Caco-2 (cell line): ENCODE measurements around the gene PFN4. TPM values are rescaled to one million over a fixed set of nuclear protein-coding genes. Genes with fewer than 3 reads are reported as not detected.

Experiments
- BruUV-seq: library from RNA; stranded (reverse); fragments of 400-500 nt; replicated peaks from 2 replicates; lab custom pipeline; 2021; lab: Mats Ljungman, UMichigan
- CTCF ChIA-PET: fragments of 300-600 bp; sonication (Branson Sonifier 250); formaldehyde crosslinking; loops from one replicate; lab custom pipeline; 2022; ENCODE audit warnings: antibody characterized with exemption; lab: Charles Lee
- POLR2A ChIA-PET: fragments of 300-600 bp; sonication (Branson Sonifier 250); formaldehyde crosslinking; loops from one replicate; lab custom pipeline; 2022; ENCODE audit warnings: antibody characterized with exemption; lab: Charles Lee
- DNase-seq, 2 experiments: peaks; one replicate each; pipeline versions ENCODE4 v3.0.0 to v3.0.0-alpha.2; 2020 to 2022
- H3K27me3 ChIP-seq: replicated peaks from 2 replicates; pipeline ENCODE4 v1.6.0; 2011; ENCODE audit warnings: low read length; ENCODE audit not compliant: control insufficient read depth, insufficient read depth
- H3K36me3 ChIP-seq: 2 replicates; pipeline ENCODE4 v1.5.1; 2011; ENCODE audit warnings: low read length; ENCODE audit not compliant: control insufficient read depth, insufficient read depth
- H3K4me1 ChIP-seq: fragments of 250-450 bp; sonication (Bioruptor Pico); 2 replicates; pipeline ENCODE4 v1.5.1; 2020; ENCODE audit warnings: mild to moderate bottlenecking
- H3K4me3 ChIP-seq: 2 replicates; pipeline ENCODE4 v1.5.1; 2011; ENCODE audit warnings: low read depth, mild to moderate bottlenecking, control low read depth, low read length
- H3K9me3 ChIP-seq: fragments of 250-450 bp; sonication (Bioruptor Pico); 2 replicates; pipeline ENCODE4 v1.5.1; 2020; ENCODE audit warnings: mild to moderate bottlenecking, moderate library complexity
- H3K27ac Mint-ChIP-seq: one replicate; pipeline ENCODE4 v1.8.0; 2022; ENCODE audit warnings: mixed read lengths; ENCODE audit not compliant: unreplicated experiment
- H3K27me3 Mint-ChIP-seq: one replicate; pipeline ENCODE4 v1.8.0; 2022; ENCODE audit warnings: mixed read lengths; ENCODE audit not compliant: insufficient read depth, unreplicated experiment
- H3K36me3 Mint-ChIP-seq: one replicate; pipeline ENCODE4 v1.8.0; 2022; ENCODE audit warnings: mild to moderate bottlenecking, mixed read lengths; ENCODE audit not compliant: insufficient read depth, unreplicated experiment
- H3K4me1 Mint-ChIP-seq: one replicate; pipeline ENCODE4 v1.8.0; 2022; ENCODE audit warnings: low read depth, mixed read lengths; ENCODE audit not compliant: unreplicated experiment
- H3K4me3 Mint-ChIP-seq: one replicate; pipeline ENCODE4 v1.8.0; 2022; ENCODE audit warnings: mild to moderate bottlenecking, moderate library complexity, mixed read lengths; ENCODE audit not compliant: unreplicated experiment
- H3K9me3 Mint-ChIP-seq: one replicate; pipeline ENCODE4 v1.8.0; 2022; ENCODE audit warnings: mixed read lengths; ENCODE audit not compliant: unreplicated experiment
- CTCF ChIP-seq, 2 experiments: fragments of 200-600 bp in 1 of 2; IDR thresholded peaks; 1 replicate in 1 of 2; 2 replicates in 1 of 2; pipeline versions ENCODE4 v1.5.1 to v1.8.0; 2011 to 2022; ENCODE audit warnings: antibody characterized with exemption in 1 of 2, control low read depth in 1 of 2, inconsistent platforms in 1 of 2, low read depth in 1 of 2, low read length in 1 of 2, mild to moderate bottlenecking in 1 of 2, moderate library complexity in 1 of 2; ENCODE audit not compliant: insufficient read depth in 1 of 2, severe bottlenecking in 1 of 2, unreplicated experiment in 1 of 2
- intact Hi-C: fragments of 100-400 bp; cut with micrococcal nuclease; formaldehyde crosslinking; loops from one replicate; pipeline ENCODE4 v1.10.0; 2022; ENCODE audit not compliant: unreplicated experiment
- total RNA-seq: library from RNA; stranded (reverse); gene quantifications from 2 replicates; pipeline ENCODE4 v1.2.3, GENCODE V29; 2022

Gene PFN4
- total RNA-seq, 1 experiment from 2014 or later: 1.4 TPM

GRCh38 chr2:24117902-24118301, 5.2 kb downstream of the PFN4 start:
- H3K27ac Mint-ChIP-seq: no peak overlapping the region
- intact Hi-C loops: no loop called here
- CTCF ChIA-PET: no interaction called here

DNA sequence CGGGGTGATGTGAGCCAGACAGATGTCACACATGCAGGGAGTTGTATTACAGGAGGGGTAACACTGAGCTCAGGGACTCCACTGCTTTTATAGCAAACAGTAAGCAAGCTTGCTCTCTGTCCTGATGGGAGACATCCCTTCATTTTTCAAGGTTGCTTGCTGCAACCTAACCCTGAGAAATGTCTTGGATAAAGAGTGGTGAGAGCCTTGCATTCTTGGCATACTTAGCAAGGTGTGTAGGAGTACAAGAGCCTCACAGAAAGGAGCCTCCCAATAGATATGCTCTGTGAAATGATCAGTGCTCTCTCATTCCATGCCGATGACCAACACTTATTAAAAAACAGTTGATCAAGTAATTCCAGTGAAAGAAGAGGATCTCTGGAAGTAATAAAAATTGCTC, 8.1 kb downstream of the PFN4 start:
- H3K36me3 ChIP-seq: no peaks in the 10 kb centered on the region
- peaks cover 24% of the 10 kb centered on the region for H3K4me1 Mint-ChIP-seq
- ChIA-PET POLR2A (interaction anchor here (0.6 kb wide), 1 partner anchor 31 kb away, joined by 3 read pairs; the partner anchor contains the start of gene TP53I3), CTCF (interaction anchor here (1.1 kb wide), 1 partner anchor 31 kb away, joined by 3 read pairs; the partner anchor contains the start of gene TP53I3)
- intact Hi-C loops: no loop called here
- peaks cover 18% of the 10 kb centered on the region for H3K4me1 ChIP-seq
- TF ChIP-seq CTCF (IDR thresholded peaks at IDR 0.05; ENCODE audit: insufficient read depth in 1 of 2, low read depth in 1 of 2, low read length in 1 of 2, severe bottlenecking in 1 of 2, unreplicated experiment in 1 of 2): no peak
- H3K27me3 ChIP-seq: no peaks in the 10 kb centered on the region
- no peaks in the 10 kb centered on the region for H3K27me3 Mint-ChIP-seq
- peak in 1 of 2 experiments; percentile 27 for DNase-seq
- no peak overlapping the region for H3K27ac Mint-ChIP-seq
- H3K36me3 Mint-ChIP-seq: no peaks in the 10 kb centered on the region
- no peak overlapping the region for H3K4me3 ChIP-seq
- no peaks in the 10 kb centered on the region for H3K9me3 ChIP-seq
- H3K4me3 Mint-ChIP-seq: no peak overlapping the region
- H3K9me3 Mint-ChIP-seq: no peaks in the 10 kb centered on the region
- no TSS peak for BruUV-seq

More at GRCh38 chr2:24117902-24118301, 5.2 kb downstream of the PFN4 start:
- no peaks in the 10 kb centered on the region for H3K27me3 Mint-ChIP-seq
- no peak for DNase-seq
- no peak overlapping the region for H3K4me3 ChIP-seq
- BruUV-seq: no TSS peak
- peaks cover 9% of the 10 kb centered on the region for H3K4me1 Mint-ChIP-seq
- H3K4me3 Mint-ChIP-seq: no peak overlapping the region
- no peaks in the 10 kb centered on the region for H3K9me3 ChIP-seq
- H3K9me3 Mint-ChIP-seq: no peaks in the 10 kb centered on the region
- POLR2A ChIA-PET: no interaction called here
- peaks cover 10% of the 10 kb centered on the region for H3K4me1 ChIP-seq
- no peaks in the 10 kb centered on the region for H3K27me3 ChIP-seq
- TF ChIP-seq CTCF (IDR thresholded peaks at IDR 0.05; ENCODE audit: insufficient read depth in 1 of 2, low read depth in 1 of 2, low read length in 1 of 2, severe bottlenecking in 1 of 2, unreplicated experiment in 1 of 2): no peak
- no peaks in the 10 kb centered on the region for H3K36me3 Mint-ChIP-seq
- no peaks in the 10 kb centered on the region for H3K36me3 ChIP-seq

GRCh38 chr2:24111407-24111901, 11.7 kb downstream of the PFN4 start:
- H3K4me1 ChIP-seq: peaks cover 21% of the 10 kb centered on the region
- ChIA-PET CTCF (interaction anchor here (2.5 kb wide), 1 partner anchor 27 kb away, joined by 17 read pairs; the partner anchor contains the start of gene TP53I3), POLR2A (interaction anchor here (0.9 to 1.9 kb wide), 2 partner anchors 27 to 64 kb away, joined by 5 to 7 read pairs; partner anchors contain the start of genes TP53I3 and WDCP)
- Mint-ChIP-seq H3K27me3 (no peaks in the 10 kb centered on the region), H3K4me1 (peaks cover 23% of the 10 kb centered on the region), H3K27ac (peak overlapping the region; percentile 73), H3K36me3 (no peaks in the 10 kb centered on the region), H3K9me3 (peaks cover 25% of the 10 kb centered on the region), H3K4me3 (no peak overlapping the region)
- no peaks in the 10 kb centered on the region for H3K36me3 ChIP-seq
- no TSS peak for BruUV-seq
- no peak overlapping the region for H3K4me3 ChIP-seq
- intact Hi-C loops: no loop called here
- TF ChIP-seq CTCF (IDR thresholded peaks at IDR 0.05; ENCODE audit: insufficient read depth in 1 of 2, low read depth in 1 of 2, low read length in 1 of 2, severe bottlenecking in 1 of 2, unreplicated experiment in 1 of 2): no peak
- 0 out of 2 replicates have a peak, but pooled peaks cover 5% of the 10 kb centered on the region for H3K9me3 ChIP-seq
- peak in 1 of 2 experiments; percentile 13 for DNase-seq
- H3K27me3 ChIP-seq: no peaks in the 10 kb centered on the region
